ENCODE measurements around the gene KRTAP4-12.

- no peak for TF ChIP-seq POLR2A (IDR thresholded peaks at IDR 0.05)
- no peak for TF ChIP-seq CTCF (IDR thresholded peaks at IDR 0.05)
Measured at GRCh38 chr17:41168121-41168520, 44.1 kb upstream of the KRTAP4-12 start, which contains the start of gene KRTAP4-3.

Measured in transverse colon (tissue), 3 donors.